ENCODE results near the gene LRP1B. TPM values are rescaled to one million over a fixed set of nuclear protein-coding genes. Genes with fewer than 3 reads are reported as not detected.
"Not testable (repeated sequence)": the region's sequence is repeated elsewhere in the genome, so short reads cannot be mapped to it uniquely, and the experiment has no call there.

The LRP1B gene
- total RNA-seq, 2 donors from 2014 or later, result 0.91 to 1.2 TPM

DNA sequence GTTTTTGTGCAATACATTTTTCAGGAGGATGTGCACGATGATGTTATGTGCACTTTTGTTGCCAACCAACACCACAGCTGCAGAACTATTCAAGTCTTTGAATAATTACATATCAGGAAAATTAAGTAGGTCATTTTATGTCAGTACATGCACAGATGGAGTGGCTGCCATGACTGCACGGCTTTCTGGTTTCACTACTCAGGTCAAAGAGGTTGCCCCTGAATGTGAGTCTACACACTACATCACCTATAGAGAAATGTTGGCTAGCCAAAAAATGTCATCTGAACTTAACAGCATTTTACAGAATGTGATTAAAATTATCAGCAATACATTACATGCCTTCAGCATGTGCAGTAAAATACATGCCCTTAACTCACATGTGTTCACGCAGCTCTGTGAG is 1713.3 kb downstream of the LRP1B start:
- intact Hi-C loops (cut with DNase I), result no loop called here
- DNase-seq (ENCODE audit: low spot score), result no peak

DNA sequence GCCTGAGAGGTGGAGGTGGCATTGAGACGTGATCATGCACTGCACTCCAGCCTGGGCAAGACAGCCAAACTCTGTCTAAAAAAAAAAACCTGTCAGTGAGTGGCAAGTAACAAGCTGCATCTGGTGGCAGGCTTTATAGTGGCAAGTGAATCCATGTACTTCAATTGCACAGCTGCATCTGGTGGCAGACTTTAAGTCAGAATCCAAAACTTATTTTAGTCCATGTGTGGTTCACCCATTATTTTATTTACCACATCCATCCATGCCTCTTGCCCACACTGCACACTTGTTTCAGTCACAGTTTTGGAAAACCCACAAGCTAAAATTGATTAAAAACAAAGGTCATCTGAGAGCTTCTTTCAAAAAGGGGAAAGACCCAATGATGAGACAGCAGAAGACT is 1714.2 kb downstream of the LRP1B start:
- no peaks in the 10 kb centered on the region for H3K9me3 ChIP-seq
- no peaks in the 10 kb centered on the region for H3K36me3 ChIP-seq
- no peaks in the 10 kb centered on the region for H3K4me1 ChIP-seq (replicated peaks)
- intact Hi-C loops (cut with DNase I), result no loop called here
- TF ChIP-seq, protein P1, sequence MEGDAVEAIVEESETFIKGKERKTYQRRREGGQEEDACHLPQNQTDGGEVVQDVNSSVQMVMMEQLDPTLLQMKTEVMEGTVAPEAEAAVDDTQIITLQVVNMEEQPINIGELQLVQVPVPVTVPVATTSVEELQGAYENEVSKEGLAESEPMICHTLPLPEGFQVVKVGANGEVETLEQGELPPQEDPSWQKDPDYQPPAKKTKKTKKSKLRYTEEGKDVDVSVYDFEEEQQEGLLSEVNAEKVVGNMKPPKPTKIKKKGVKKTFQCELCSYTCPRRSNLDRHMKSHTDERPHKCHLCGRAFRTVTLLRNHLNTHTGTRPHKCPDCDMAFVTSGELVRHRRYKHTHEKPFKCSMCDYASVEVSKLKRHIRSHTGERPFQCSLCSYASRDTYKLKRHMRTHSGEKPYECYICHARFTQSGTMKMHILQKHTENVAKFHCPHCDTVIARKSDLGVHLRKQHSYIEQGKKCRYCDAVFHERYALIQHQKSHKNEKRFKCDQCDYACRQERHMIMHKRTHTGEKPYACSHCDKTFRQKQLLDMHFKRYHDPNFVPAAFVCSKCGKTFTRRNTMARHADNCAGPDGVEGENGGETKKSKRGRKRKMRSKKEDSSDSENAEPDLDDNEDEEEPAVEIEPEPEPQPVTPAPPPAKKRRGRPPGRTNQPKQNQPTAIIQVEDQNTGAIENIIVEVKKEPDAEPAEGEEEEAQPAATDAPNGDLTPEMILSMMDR (IDR thresholded peaks at IDR 0.05), result no peak
- no peak for TF ChIP-seq POLR2A (IDR thresholded peaks at IDR 0.05)
- no peak for TF ChIP-seq POLR2AphosphoS5 (IDR thresholded peaks at IDR 0.05)
- H3K27ac ChIP-seq, result no peak overlapping the region
- no peaks in the 10 kb centered on the region for H3K27me3 ChIP-seq (replicated peaks; ENCODE audit: insufficient read depth)
- no peak for DNase-seq (ENCODE audit: low spot score)
- H3K4me3 ChIP-seq, result no peak overlapping the region
- WGBS, result 91% methylated on average over 1 of the region's 1 CpG

More for the DNA sequence above, 1713.3 kb downstream of the LRP1B start:
- Histone ChIP-seq H3K9me3 (no peaks in the 10 kb centered on the region), H3K27ac (no peak overlapping the region), H3K4me3 (no peak overlapping the region), H3K36me3 (no peaks in the 10 kb centered on the region), H3K4me1 (replicated peaks) (no peaks in the 10 kb centered on the region), H3K27me3 (replicated peaks; ENCODE audit: insufficient read depth) (no peaks in the 10 kb centered on the region)
- WGBS, result 88% methylated on average over 3 of the region's 3 CpGs
- TF ChIP-seq POLR2A (IDR thresholded peaks at IDR 0.05) (no peak), POLR2AphosphoS5 (IDR thresholded peaks at IDR 0.05) (no peak)
- TF ChIP-seq, protein P1 (IDR thresholded peaks at IDR 0.05), result no peak

DNA sequence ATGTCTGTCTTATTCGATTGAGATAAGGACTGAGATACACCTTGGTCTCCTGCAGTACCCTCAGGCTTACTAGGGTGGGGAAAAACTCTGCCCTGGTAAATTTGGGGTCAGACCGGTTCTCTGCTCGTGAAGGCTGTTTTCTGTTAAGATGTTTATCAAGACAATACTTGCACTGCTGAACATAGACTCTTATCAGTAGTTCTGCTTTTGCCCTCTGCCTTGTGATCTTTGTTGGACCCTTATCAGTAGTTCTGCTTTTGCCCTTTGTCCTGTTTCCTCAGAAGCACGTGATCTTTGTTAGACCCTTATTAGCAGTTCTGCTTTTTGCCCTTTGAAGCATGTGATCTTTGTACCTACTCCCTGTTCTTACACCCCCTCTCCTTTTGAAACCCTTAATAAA is 1715.8 kb downstream of the LRP1B start:
- H3K4me1 ChIP-seq (replicated peaks); H3K27me3 ChIP-seq (replicated peaks; ENCODE audit: insufficient read depth); H3K36me3 ChIP-seq; H3K9me3 ChIP-seq; intact Hi-C loops (cut with DNase I); DNase-seq (ENCODE audit: low spot score); H3K27ac ChIP-seq; H3K4me3 ChIP-seq: not testable (repeated sequence)
- 60% methylated on average over 4 of the region's 4 CpGs for WGBS

DNA sequence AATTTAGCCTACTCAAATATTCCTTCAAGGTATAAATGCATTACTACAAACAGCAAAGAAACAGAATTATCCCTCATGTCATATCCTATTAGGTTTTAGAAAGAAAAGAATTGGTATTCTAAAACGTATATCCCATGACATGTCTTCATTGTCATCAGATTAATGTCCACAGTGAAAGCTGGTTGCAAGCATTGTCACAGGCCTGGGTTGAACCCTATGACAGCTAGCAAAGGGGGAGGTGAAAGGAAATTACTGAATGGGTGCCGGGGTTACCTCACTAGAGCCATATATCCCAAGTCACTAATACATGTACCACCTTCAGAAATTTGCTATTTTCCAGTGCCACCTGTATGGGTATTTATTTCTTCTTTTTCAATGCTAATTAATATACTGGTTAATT is 1720.1 kb downstream of the LRP1B start:
- WGBS, result 72% methylated on average over 2 of the region's 2 CpGs
- no peaks in the 10 kb centered on the region for H3K36me3 ChIP-seq
- H3K9me3 ChIP-seq, result no peaks in the 10 kb centered on the region
- intact Hi-C loops (cut with DNase I), result no loop called here
- DNase-seq (ENCODE audit: low spot score), result no peak
- H3K4me3 ChIP-seq, result no peak overlapping the region
- no peaks in the 10 kb centered on the region for H3K4me1 ChIP-seq (replicated peaks)
- no peaks in the 10 kb centered on the region for H3K27me3 ChIP-seq (replicated peaks; ENCODE audit: insufficient read depth)
- TF ChIP-seq POLR2AphosphoS5 (IDR thresholded peaks at IDR 0.05), result no peak
- TF ChIP-seq, protein P1 (IDR thresholded peaks at IDR 0.05), result no peak
- no peak for TF ChIP-seq POLR2A (IDR thresholded peaks at IDR 0.05)
- H3K27ac ChIP-seq, result no peak overlapping the region

GRCh38 chr2:140401056-140401455 is 1729.8 kb downstream of the LRP1B start:
- Histone ChIP-seq H3K36me3 (no peaks in the 10 kb centered on the region), H3K27me3 (replicated peaks; ENCODE audit: insufficient read depth) (no peaks in the 10 kb centered on the region), H3K4me1 (replicated peaks) (no peaks in the 10 kb centered on the region), H3K9me3 (no peaks in the 10 kb centered on the region), H3K27ac (no peak overlapping the region), H3K4me3 (no peak overlapping the region)
- TF ChIP-seq, protein P1 (IDR thresholded peaks at IDR 0.05), result no peak
- no peak for TF ChIP-seq POLR2A (IDR thresholded peaks at IDR 0.05)
- TF ChIP-seq POLR2AphosphoS5 (IDR thresholded peaks at IDR 0.05), result no peak
- WGBS, result 94% methylated on average over 2 of the region's 2 CpGs
- DNase-seq (ENCODE audit: low spot score), result no peak
- intact Hi-C loops (cut with DNase I), result no loop called here
